HG02840 (cell line): ENCODE results near the gene SLC6A5.
"Not testable (repeated sequence)": the region's sequence is repeated elsewhere in the genome, so short reads cannot be mapped to it uniquely, and the experiment has no call there.

Source experiments
- ATAC-seq: cut with Tn5 transposase; IDR thresholded peaks from one replicate; pipeline ENCODE4 v1.9.1; 2021; ENCODE audit warnings: mild to moderate bottlenecking, moderate library complexity, moderate number of reproducible peaks; ENCODE audit not compliant: unreplicated experiment, low FRiP score

The SLC6A5 gene

DNA sequence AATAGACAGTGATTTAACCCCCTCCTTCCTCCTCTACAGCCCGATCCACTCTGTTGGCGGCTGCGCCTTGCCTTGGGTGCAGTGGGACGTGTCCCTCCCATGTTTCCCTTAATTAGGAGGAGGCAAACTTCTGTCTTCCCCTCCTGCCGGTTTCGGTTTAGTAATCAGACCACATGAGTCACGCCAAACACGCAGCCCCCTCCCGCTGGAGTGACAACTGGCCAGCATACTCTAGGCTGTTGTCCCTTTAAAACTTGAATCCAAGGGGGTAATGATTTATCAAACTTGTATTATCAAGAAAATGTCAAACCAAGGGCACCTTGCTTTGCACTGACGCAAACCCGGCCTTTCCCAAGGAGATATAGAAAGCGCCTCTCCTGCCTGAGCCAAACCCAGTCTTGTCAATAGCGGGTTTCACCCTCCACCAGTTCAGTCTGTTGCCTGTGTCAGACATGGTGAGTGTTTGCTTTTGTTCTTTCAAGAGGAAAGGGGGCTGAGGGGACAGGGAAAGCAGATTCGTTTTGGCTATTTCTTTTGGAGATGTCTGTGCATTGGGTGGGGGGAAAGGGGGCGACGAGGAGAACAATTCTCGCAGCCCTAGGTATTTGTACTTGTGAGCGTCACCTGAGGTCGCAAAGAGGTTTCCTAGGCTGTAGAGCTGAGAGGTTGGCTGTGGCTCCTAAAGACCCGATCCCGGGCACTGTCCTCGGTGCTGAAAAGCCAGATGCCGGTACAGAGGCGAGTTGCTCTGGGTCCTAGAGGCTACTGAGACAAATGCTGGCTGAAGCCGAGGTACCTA, at the start of gene SLC6A5:
Gene SLC6A5 (plus strand): TSS at position 388 of the 799 bp plus-strand sequence. CDS start 65 bp downstream, at position 453.
- ATAC-seq: no peak

DNA sequence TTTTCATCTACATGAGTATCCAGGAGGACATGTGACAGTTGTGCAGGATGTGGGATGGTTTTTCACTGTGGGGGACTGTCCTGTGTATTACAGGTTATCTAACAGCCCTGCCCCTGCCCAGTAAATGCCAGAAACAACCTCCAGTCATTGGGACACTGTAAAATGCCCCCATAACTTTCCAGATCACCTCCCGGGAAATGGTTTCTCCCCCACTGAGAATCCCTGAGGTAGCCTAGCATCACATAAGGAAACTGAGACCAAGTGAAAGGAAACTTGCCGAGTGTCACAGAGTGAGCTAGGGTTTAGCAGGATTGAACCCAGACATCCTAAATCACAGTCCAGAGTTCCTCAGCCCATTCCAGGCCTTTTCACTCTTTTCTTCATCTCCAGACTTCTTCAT, 48.3 kb upstream of the SLC6A5 start:
- ATAC-seq: no peak

DNA sequence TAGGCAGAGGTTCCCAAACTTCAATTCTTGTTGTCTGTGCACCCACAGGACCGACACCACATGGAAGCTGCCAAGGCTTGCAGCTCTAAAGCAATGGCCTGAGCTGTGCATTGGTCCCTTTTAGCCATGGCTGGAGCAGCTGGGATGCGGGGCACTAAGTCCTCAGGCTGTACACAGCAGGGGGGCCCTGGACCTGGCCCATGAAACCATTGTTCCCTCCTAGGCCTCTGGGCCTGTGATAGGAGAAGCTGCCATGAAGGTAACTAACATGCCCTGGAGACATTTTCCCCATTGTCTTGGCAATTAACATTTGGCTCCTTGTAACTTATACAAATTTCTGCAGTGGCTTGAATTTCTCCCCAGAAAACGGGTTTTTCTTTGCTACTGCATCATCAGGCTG, 43.6 kb upstream of the SLC6A5 start:
- ATAC-seq: no peak

DNA sequence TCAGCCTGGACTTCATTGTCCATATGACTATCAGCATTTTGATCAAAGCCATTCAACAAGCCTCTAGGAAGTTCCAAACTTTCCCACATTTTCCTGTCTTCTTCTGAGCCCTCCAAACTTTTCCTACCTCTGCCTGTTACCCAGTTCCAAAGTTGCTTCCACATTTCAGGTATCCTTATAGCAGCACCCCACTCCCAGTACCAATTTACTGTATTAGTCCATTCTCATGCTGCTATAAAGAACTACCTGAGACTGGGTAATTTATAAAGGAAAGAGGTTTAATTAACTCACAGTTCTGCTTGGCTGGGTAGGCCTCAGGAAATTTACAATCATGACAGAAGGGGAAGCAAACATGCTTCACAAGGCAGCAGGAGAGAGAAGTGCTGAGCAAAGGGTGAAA, 43.0 kb upstream of the SLC6A5 start:
- ATAC-seq: not testable (repeated sequence)

DNA sequence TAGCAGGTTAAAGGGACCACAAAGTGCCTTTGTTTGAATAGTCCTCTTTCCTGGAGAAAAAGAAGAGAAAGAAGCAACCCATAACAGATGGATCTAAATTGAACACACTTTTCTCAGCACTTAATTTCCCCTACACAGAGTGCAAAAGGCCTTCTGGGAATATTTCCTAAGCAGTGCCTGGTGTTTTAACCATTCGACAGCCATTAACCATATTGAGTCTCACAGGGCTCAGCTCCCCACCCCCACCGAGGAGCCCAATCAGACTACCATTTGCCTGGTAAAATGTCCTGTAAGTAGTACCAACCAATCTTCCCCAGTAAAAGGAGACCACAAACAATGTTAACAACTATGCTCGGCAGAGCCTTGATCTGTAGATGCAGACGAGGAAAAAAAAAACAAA, 40.7 kb upstream of the SLC6A5 start:
- no peak for ATAC-seq

DNA sequence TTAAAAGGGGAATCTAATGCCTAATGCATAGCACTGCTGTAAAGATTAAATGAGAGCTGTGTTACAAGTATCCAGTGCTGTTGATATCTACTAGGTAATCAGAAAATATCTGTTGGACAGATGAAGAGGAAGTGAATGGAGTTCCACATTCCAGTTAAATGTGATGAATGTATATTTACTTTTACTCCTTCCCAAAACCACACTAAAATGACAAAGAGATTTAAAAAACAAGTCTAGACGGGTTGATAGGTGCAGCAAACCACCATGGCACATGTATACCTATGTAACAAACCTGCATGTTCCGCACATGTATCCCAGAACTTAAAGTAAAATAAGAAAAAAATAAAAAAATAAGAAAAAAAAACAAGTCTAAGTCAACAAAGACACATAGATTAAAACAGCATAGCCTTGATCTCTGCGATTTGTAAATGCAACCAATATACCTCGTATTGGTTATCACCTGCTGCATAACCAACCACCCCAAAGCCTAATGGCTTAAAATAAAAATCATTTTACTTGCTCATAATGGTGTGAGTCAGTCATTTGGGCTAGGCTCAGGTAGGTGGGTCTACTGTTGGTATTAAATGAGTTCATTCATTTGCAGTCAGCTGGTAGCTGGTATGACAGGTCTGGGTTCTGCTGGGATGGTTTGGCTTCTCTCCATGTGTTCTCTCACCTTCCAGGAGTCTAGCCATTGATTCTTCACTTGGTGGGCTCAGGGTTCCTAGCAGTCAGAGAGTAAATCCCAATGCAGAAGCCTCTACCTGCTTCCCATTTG, 39.7 kb upstream of the SLC6A5 start:
- ATAC-seq: no peak

DNA sequence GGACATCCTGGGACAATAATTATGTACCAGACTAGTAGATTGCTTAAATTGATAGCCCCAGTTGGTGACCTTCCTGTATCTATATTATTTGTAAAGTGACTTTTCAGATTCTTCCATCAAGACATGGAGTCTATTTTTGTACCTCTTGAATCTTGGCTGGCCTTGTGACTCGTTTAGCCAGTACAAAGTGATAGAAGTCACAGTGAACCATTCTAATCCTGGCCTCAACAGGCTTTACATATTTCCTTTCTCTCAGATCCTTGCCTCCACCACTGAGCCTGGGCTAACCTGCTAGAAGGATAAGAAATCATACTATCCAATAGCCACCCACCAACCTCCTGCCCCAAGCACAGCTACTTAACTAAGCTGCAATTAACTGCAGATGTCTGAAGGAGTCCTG, 37.5 kb upstream of the SLC6A5 start:
- no peak for ATAC-seq

DNA sequence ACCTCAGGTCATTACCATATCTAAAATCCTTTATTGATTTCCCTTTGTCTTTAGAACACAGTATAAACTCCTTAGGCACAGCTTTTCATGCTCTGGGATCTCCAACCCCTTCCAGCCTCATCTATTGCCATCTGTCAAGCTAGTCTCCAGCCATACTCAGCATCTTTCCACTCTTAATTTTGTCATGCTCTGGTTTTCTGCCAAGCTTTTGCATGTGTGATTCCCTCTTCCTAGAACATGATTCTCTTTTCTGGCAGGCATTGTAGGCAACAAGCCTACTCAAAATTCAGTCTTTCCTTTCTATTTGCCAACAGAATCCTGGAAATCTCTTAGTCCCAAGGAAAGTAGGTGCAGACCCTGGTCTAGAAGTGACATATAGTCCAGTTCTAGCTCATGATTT, 35.5 kb upstream of the SLC6A5 start:
- ATAC-seq: no peak

DNA sequence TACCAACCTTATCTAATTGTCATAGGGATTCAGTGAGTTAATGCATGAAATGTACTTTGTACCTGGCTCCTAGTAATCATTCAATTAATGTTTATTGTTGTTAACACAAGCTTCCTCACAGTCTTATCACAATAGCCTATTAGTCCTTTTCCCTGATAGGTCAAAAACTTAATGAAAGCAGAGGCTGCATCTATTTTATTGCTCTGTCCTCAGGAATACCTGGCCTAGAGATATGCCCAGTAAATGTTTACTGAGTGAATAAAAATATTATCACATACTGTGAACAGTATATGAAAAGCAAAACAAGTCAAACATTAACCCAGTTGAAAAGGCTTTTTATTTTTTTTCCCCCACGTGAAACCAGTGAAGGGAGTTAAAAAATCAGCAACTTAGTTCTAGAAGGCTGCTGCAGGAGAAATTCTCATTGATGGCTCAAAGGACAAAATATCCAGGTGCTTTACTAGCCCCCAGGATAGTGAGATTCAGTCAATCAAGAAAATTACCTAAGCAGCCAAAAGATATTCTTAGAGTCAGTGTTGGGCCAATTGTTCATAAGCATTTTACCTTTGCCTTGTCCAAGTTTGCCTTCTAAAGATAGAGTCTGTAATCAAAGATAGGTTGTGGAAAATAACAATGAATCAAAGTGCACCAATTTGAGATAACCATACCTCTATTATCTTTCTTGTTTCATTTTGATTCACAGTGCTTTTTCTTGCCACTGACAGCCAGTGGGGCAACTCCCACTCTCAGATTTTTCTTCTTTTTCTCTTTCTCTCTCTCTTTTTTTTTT, 34.4 kb upstream of the SLC6A5 start:
- no peak for ATAC-seq

DNA sequence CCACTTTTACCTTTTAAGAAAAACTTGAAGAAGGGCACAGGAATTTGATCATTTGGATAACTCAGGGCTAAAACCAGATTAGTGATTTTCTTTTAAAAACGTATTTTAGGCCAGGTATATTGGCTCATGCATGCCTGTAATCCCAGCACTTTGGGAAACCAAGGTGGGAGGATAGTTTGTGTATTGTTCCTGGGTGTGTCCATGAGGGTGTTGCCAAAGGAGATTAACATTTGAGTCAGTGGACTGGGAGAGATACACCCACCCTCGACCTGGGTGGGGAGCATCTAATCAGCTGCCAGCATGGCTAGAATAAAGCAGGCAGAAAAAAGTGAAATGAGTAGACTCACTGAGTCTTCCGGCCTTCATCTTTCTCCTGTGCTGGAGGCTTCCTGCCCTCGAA, 33.3 kb upstream of the SLC6A5 start:
- not testable (repeated sequence) for ATAC-seq

DNA sequence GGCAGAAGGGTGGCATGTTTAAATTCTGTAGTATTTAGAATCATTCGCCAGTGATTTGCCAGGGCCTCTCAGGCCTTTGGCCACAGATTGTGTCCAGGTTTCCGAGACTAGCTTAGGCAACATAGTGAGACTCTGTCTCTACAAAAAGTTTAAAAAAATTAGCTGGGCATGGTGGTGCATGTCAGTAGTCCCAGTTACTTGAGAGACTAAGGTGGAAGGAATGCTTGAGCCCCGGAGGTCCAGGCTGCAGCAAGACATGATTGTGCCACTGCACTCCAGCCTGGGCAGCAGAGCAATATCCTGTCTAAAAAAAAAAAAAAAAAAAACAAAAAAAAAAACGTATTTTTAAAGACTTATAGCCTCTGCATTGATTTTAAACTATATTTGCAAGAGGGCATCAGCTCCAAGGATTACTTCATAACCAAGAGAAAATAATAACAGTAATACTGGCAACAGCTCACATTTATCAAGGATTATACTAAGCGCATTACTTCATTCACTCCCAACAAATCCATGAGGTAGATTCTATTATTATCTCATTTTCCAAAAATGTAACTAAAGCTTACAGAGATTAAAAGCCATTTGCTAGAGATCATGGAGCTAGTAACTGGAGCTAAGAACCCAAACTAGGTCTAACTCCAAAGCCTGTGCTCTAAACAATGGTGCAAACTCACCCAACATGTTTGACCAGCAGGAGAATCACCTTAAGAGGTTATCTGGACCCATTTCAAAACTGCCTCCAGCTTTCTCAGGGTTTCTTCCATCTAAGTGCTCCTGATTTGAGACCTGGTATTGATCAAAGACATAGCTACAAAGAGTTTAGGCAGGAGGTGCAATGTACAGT, 32.6 kb upstream of the SLC6A5 start:
- ATAC-seq: no peak

DNA sequence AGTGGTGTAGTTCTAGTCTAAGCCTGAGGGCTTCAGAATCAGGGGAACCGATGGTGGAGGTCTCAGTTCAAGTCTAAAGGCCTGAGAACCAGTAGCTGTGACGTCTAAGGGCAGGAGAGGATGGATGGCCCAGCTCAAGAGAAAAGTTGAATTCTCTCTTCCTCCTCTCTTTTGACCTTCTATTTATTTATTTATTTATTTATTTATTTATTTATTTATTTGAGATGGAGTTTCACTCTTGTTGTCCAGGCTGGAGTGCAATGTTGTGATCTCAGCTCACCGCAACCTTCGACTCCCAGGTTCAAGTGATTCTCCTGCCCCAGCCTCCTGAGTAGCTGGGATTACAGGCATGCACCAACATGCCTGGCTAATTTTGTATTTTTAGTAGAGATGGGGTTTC, 19.7 kb upstream of the SLC6A5 start:
- ATAC-seq: not testable (repeated sequence)

DNA sequence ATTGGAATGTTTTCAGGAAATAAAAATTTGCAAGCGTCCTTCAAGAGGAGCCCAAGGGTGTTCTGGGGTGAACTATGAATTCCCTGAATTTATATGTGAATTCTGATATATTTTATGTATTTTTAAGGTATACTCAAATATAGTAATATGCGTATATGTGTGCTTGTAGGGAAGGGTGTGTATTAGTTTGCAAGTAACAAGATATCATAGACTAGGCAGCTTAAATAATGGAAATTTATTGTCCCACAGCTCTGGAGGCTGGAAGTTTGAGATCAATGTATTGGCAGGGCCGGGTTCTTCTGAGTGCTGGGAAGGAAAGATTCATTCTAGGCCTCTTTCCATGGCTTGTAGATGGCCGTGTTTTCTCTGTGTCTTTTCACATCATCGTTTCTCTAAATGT, 16.2 kb upstream of the SLC6A5 start:
- ATAC-seq: no peak

DNA sequence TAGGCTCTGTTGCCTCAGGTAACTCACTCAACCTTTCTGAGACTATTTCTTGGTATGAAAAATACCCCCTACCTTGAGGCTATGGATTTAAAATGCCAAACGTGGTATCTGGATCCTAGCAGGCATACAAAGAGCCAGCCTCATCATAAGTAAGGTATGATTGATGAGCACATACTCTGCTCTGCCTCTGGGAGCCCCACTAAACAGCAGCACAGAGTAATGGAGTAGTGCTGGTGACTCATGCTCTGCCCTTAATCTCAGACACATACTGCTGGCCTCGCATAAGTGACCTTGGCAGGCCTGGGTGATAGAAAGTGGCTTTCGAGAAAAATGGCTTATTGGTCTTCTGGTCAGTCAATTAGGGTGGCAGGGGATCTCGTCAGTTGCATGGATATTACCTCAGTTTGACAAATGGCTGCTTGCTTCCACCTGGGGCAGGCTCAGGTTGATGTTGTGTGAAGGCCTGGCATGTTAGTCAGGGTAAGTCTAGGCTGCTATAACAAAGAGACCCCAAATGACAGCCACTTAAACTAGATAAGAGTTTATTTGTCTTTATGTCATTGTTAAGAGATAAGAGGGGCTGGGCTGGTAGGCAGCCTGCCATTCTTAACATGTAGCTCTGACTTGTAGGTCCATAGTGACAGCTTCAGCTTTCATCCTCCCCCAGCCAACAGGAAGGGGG, 15.2 kb upstream of the SLC6A5 start:
- ATAC-seq: no peak

DNA sequence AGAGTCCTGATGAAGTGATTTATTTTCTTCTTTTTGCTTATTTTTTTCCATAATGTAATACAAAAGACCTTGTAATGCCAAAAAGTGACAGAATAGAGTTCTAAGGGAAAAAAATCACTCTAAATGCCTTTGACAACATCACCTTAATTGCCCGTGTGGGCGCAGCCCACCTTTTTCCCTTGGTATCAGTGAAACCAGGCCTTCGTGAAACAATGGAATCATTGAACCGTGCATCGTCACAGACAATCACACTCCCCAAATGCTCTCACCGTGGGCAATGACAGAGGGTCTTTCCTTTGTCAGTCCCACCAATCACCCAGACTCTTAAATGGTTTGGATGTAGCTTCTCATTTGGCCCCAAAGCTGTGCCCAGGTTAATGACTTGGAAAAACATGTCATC, 9.6 kb upstream of the SLC6A5 start:
- no peak for ATAC-seq

DNA sequence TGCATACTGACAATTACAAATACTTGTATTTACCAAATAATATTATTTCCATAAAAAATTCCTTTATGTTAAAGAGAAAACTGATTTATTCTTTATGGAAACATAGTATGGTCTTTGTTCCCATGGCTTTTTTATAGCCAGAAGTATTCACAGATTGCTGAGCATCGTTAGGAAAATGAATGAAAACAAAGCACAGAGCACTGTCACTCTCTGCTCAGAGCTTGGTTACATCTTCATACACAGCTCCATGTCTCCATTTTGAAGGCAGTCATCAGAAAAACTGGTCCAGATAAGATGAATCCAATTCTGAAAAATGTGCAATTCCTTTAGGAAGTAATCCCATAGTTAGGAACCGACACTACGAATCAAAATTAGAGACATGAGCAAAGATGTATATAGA, 9.0 kb upstream of the SLC6A5 start:
- no peak for ATAC-seq

DNA sequence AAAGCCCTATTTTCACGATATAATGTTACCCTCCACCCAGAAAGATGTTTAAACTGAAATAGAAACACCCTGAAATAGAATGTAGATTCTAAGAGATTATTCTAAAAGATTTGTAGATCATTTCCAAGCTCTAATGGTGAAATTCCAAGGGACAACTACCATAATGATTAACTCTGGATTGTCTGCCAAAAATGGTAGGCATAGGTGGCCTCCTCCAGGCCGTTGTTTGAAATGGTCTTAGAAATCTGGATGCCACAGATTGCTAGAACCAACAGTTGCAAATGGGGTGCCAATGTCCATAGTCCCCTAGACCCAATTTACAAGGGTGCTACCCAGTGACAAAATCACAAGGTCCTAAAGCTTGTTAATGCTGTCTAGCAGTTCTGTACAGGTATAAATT, 6.7 kb upstream of the SLC6A5 start:
- ATAC-seq: no peak

DNA sequence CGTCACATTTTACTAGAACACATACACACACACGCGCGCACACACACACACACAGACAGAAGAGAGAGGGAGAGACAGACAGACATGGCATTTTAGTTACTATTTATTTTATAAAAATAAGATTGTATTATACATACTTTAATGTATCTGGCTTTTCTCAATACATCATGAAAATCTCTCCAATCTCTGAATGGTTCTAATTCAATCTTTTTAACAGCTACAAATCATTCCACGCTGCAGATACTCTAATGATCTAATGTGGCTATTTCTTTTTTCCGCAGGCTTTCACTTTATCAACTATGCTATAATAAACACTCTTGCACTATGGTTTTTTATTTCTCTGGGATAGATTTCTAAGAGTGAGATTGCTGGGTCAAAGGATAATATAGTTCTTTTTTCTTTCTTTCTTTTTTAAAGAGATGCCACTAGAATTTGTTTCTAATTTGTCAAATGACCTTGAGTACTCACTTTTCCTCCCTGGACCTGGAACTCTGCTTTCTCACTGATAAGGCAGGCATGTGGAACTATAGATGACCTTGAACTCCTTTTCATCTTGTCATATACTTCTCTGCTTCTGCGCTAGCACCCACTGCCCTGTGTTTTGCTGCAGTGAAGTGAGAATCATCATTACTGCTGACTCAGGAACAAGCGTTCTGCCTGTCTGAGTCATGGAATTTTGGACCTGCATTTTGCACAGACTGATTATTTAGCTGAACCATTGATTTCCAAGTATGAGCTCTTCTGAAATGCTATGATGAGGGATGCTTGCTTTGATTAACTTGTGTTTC, 4.9 kb upstream of the SLC6A5 start:
- ATAC-seq: no peak

DNA sequence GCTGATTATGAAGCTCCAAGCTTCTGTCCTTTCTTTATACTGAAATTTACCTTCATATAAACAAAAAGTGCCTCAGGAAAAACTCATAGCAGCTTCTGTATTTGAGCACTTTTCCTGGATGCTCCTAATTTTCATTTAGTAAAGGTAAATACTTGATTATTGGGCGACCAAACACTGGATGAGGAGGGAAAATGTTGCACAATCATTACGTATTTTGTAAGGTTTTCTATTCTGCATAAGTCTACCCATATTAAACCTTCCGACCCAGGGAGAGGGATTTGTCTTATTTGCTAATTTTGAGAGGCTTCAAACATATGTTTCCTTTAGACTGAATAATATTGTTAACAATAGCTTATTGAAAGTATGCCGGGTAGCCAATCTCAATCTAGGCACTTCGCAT, 4.3 kb upstream of the SLC6A5 start:
- ATAC-seq: no peak
